Activated T-cell treated with anti-CD3 and anti-CD28 coated beads for 24 hours (primary cell): Measurements from ENCODE around the gene GNAT1.
A peak's percentile ranks its signal among the peaks of the same experiment; 100 is the strongest.
"Not testable (repeated sequence)": the region's sequence is repeated elsewhere in the genome, so short reads cannot be mapped to it uniquely, and the experiment has no call there.

Source experiments
- DNase-seq: peaks from one replicate; pipeline ENCODE4 v3.0.0-alpha.2; 2020; ENCODE audit warnings: low read depth

The GNAT1 gene

DNA sequence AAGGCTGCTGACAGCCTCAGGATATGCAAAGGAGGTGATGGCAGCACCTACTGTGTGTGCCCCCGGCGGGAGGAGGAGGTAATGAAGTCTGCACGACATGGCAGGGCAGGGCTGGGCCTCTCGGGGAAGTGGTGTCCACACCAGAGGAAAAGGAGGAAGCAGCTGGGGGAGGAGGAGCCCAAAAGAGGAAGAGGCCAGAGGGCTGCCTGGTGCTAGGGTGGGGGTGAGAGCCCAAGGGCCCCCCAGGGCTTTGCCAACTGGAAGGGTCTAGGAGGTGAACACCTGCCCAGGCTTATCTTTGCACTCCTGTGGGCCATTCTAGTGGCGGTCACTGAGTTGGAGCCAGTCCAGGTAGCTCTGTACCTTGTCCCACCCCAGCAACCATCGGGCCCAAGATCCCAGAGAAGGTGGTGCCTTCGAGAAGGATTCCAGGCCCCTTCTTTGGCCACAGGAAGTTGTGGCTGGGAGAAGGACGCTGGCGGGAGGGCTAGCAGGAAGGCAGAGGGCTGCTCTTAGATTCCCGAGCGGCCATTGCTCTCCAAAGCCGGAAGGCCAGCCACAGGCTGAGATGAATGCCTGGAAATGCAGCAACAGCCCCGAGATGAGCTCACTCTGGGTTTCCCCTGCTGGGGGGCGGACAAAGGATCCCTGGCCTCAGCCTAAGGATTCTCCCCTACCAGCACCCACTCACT, 51.6 kb downstream of the GNAT1 start:
- no peak for DNase-seq

DNA sequence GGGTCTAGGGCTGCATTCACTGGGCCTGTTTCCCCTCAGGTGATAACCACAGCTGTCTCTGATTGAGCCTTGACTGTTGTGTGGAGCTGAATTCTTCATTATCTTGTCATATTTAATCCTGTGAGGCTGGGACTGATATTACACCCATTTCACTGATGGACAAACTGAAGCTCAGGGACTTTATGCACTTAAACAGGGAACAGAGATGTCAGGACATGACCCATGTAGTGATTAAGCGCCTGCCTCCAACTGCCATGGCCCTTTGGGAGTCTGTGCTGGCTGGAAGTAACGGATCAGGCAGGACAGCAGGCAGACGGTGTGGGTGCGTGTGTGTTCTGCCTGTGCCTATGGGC, 52.1 kb downstream of the GNAT1 start:
- DNase-seq, result no peak

DNA sequence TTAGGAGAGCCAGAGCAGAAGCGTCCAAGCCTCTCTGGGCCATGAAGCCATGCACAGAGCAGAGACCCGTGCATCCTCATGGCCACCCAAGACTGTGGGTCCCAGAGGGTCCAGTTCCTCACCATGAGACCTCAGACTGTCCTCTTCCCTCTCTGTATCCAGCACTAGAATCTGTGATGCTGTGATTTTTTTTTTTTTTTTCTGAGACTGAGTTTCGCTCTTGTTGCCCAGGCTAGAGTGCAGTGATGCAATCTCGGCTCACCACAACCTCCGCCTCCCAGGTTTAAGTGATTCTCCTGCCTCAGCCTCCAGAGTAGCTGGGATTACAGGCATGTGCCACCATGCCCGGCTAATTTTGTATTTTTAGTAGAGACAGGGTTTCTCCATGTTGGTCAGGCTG, 53.4 kb downstream of the GNAT1 start:
- not testable (repeated sequence) for DNase-seq

DNA sequence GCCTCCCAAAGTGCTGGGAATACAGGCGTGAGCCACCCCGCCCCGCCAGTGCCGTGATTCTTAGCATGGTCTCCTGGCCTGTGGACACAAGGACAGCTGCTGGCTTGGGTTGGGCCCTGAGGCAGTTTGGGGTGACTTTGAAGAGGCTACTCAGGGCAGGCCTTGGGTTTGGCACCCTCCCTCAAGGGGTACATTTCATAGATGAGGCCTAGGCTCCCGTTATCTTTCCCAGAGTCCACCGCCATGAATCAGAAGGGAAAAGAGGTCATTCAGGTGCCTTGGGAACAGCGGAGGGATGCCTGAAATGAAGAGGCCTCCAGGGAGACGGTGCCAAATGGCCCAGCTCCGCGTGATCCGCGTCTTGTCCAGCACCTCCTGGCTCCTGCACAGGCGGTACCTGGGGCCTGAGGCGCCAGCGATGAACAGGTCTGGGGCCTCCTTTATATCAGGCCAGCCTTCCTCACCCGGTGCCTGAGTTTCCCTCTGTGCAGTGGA, 53.9 kb downstream of the GNAT1 start:
- no peak for DNase-seq

DNA sequence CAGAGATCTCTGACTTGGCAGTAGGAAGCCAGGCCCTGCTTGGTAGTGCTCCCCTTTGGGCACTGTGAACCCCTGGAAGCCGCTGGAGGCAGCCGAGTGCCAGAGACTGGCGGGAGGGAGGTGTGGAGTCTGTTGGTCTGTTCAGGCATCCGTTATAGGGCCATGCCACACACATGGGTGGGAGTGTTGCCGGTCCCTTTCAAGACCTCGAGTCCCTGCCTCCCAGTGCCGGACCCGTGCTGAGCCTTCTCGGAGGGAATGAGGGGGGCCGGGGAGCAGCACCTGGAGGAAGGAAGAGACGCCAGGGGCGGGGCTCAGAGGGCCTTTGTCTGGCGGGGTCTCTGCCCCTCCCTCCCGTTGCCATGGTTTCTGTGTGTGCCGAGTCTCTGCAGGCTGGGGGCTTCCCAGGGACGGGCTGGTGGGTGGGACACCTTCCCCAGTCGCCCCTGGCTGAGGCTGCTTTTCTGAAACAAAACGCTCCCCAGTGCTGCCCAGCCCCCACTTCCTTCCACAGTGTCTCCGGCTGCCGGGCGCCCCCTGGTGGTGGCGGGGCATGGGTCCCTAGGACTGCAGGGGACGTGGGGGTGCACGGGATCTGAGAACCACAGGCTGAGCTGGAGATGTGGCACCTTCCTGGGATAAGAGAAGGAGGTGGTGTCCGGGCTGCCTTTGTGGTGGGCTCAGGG, 54.6 kb downstream of the GNAT1 start:
- DNase-seq, result peak; percentile 91

DNA sequence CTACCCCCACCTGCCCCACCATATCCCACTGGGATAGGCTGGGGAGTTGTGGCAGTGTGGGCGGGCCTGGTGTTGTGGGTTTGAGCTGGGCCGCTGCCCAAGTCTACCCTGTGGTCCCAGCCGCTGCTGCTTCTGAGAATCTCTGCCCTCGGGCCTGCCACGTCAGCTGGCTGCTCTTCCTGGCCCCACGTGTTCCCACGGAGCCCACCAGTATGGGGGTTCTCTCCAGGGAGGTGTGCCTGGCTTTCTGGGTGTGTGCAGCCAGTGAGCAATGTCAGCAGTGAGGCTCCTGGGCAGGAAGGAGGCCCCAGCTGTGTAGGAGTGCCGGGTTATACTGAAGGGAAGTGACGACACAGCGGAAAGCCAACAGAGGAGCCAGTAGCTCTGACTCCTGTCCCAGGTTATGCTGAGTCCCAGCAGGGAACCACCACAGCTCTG, 55.1 kb downstream of the GNAT1 start:
- DNase-seq, result peak; percentile 80
